PFSK-1 (cell line): ENCODE measurements around the gene CC2D2B.

Experiments
- FOXP2 ChIP-seq: optimal IDR thresholded peaks from 2 replicates; pipeline ENCODE3; 2011; ENCODE audit warnings: borderline replicate concordance, control low read depth, inconsistent platforms; ENCODE audit not compliant: insufficient read depth; ENCODE audit errors: extremely low read length, extremely low read depth
- POLR2AphosphoS5 ChIP-seq: IDR thresholded peaks from 2 replicates; pipeline ENCODE4 v1.6.1; 2012; ENCODE audit warnings: low read depth, mild to moderate bottlenecking, control low read depth, low read length, moderate library complexity
- REST ChIP-seq, 2 experiments: IDR thresholded peaks; 2 replicates each; pipeline versions ENCODE4 v1.6.1 to v1.8.0; 2011 to 2012; ENCODE audit warnings: low read depth in 2 of 2, low read length in 2 of 2, control low read depth in 1 of 2, inconsistent platforms in 1 of 2, mild to moderate bottlenecking in 1 of 2, moderate library complexity in 1 of 2; ENCODE audit not compliant: insufficient read depth in 1 of 2
- SIN3A ChIP-seq: IDR thresholded peaks from 2 replicates; pipeline ENCODE4 v1.6.1; 2012; ENCODE audit warnings: mild to moderate bottlenecking, low read length, moderate library complexity, borderline replicate concordance; ENCODE audit not compliant: insufficient read depth
- TAF1 ChIP-seq: IDR thresholded peaks from 2 replicates; pipeline ENCODE4 v1.6.1; 2012; ENCODE audit warnings: low read length, control low read depth, borderline replicate concordance; ENCODE audit not compliant: insufficient read depth

The CC2D2B gene

GRCh38 chr10:95889830-95890229, 17.9 kb upstream of the CC2D2B start:
- TF ChIP-seq REST (IDR thresholded peaks at IDR 0.05; ENCODE audit: insufficient read depth in 1 of 2, low read depth in 2 of 2, low read length in 2 of 2) (no peak), POLR2AphosphoS5 (no peak), FOXP2 (no peak), SIN3A (no peak), TAF1 (no peak)

- no peak for TF ChIP-seq FOXP2
These were observed 11.5 kb upstream of the CC2D2B start for GRCh38 chr10:95896071-95896850.

- TF ChIP-seq TAF1 (no peak), REST (IDR thresholded peaks at IDR 0.05; ENCODE audit: insufficient read depth in 1 of 2, low read depth in 2 of 2, low read length in 2 of 2) (no peak), SIN3A (no peak), FOXP2 (no peak), POLR2AphosphoS5 (no peak)
These were observed 909 bp upstream of the CC2D2B start for GRCh38 chr10:95906677-95907455.

GRCh38 chr10:95908450-95908849, 675 bp downstream of the CC2D2B start:
- TF ChIP-seq POLR2AphosphoS5 (no peak), SIN3A (no peak), REST (IDR thresholded peaks at IDR 0.05; ENCODE audit: insufficient read depth in 1 of 2, low read depth in 2 of 2, low read length in 2 of 2) (no peak), FOXP2 (no peak), TAF1 (no peak)

GRCh38 chr10:95909561-95909960, 1.8 kb downstream of the CC2D2B start:
- no peak for TF ChIP-seq POLR2AphosphoS5
- no peak for TF ChIP-seq REST (IDR thresholded peaks at IDR 0.05; ENCODE audit: insufficient read depth in 1 of 2, low read depth in 2 of 2, low read length in 2 of 2)
- no peak for TF ChIP-seq TAF1
- TF ChIP-seq FOXP2 = no peak
- TF ChIP-seq SIN3A = no peak
